ENCODE data around the gene NIPBL. TPM values are rescaled to one million over a fixed set of nuclear protein-coding genes. Genes with fewer than 3 reads are reported as not detected.

Gene NIPBL
- polyA plus RNA-seq, 1 of the 3 experiments (the other 2 are of a cell fraction): 5.2 TPM

DNA sequence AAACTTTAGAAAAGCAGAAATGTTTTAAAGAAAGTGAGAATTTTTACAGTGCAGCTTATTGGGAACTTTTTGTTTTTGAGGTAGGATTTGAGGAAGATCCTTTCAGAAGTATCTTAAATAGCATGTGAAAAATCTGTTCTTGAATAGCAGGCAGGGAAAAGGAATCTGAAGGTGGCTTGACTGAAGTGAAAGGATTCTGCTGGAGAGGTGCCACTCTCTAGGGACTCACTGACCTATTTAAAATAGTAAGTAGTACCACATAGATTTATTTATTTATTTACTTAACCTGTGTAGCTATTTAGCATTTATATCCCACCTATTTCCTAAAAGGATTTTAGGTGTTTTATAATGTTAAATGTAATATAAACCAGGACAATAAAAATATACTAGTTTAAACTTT is 69.1 kb downstream of the NIPBL start:
- Histone ChIP-seq H3K9me3 (no peaks in the 10 kb centered on the region), H3K4me3 (ENCODE audit: low read depth in 2 of 2, low read length in 1 of 2) (no peak overlapping the region), H3K4me2 (no peak overlapping the region), H2AFZ (ENCODE audit: low read depth) (no peak overlapping the region), H3K79me2 (ENCODE audit: insufficient read depth) (peaks cover 94% of the 10 kb centered on the region), H3K9me2 (no peaks in the 10 kb centered on the region), H3K27me3 (ENCODE audit: insufficient read depth) (no peaks in the 10 kb centered on the region), H3K9ac (no peak overlapping the region), H3F3A (replicated peaks; ENCODE audit: insufficient read depth) (peaks cover 31% of the 10 kb centered on the region), H3K27ac (ENCODE audit: low read depth in 2 of 2, low read length in 1 of 2) (no peak overlapping the region), H3K36me3 (replicated peaks in 1 of 2; ENCODE audit: control insufficient read depth in 1 of 2, insufficient read depth in 2 of 2, low read length in 1 of 2) (peaks cover 0 to 13% of the 10 kb centered on the region in 2 experiments), H4K20me1 (ENCODE audit: insufficient read depth) (peaks cover 61% of the 10 kb centered on the region), H3K4me1 (ENCODE audit: control insufficient read depth in 1 of 2, insufficient read depth in 2 of 2, low read depth in 1 of 2, low read length in 1 of 2) (peaks cover 5 to 38% of the 10 kb centered on the region in 2 experiments; a peak in 2 of 4 replicates)
- POLR2A ChIA-PET: no interaction called here
- CTCF ChIA-PET: interaction anchor here (1.4 to 1.9 kb wide), 7 partner anchors 9 to 201 kb away, joined by 3 to 16 read pairs (median 5); partner anchors contain the start of gene NIPBL
- DNase-seq: no peak
- no peak for TF ChIP-seq RAD21 (IDR thresholded peaks at IDR 0.05; ENCODE audit: low read length)
- TF ChIP-seq, protein P1, sequence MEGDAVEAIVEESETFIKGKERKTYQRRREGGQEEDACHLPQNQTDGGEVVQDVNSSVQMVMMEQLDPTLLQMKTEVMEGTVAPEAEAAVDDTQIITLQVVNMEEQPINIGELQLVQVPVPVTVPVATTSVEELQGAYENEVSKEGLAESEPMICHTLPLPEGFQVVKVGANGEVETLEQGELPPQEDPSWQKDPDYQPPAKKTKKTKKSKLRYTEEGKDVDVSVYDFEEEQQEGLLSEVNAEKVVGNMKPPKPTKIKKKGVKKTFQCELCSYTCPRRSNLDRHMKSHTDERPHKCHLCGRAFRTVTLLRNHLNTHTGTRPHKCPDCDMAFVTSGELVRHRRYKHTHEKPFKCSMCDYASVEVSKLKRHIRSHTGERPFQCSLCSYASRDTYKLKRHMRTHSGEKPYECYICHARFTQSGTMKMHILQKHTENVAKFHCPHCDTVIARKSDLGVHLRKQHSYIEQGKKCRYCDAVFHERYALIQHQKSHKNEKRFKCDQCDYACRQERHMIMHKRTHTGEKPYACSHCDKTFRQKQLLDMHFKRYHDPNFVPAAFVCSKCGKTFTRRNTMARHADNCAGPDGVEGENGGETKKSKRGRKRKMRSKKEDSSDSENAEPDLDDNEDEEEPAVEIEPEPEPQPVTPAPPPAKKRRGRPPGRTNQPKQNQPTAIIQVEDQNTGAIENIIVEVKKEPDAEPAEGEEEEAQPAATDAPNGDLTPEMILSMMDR (IDR thresholded peaks at IDR 0.05): no peak
- no peak for TF ChIP-seq GATA2 (CRISPR knock-in tag; IDR thresholded peaks at IDR 0.05)
- no peak for TF ChIP-seq NFIC (IDR thresholded peaks at IDR 0.05; ENCODE audit: borderline replicate concordance)
- TF ChIP-seq FOSL2 (IDR thresholded peaks at IDR 0.05; ENCODE audit: borderline replicate concordance, low read depth): no peak
- TF ChIP-seq, protein P2, sequence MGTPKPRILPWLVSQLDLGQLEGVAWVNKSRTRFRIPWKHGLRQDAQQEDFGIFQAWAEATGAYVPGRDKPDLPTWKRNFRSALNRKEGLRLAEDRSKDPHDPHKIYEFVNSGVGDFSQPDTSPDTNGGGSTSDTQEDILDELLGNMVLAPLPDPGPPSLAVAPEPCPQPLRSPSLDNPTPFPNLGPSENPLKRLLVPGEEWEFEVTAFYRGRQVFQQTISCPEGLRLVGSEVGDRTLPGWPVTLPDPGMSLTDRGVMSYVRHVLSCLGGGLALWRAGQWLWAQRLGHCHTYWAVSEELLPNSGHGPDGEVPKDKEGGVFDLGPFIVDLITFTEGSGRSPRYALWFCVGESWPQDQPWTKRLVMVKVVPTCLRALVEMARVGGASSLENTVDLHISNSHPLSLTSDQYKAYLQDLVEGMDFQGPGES (IDR thresholded peaks at IDR 0.05; ENCODE audit: low read depth, low read length): no peak
- TF ChIP-seq NRF1 (IDR thresholded peaks at IDR 0.05; ENCODE audit: low read depth, low read length): no peak
- TF ChIP-seq EZH2phosphoT487 (IDR thresholded peaks at IDR 0.05; ENCODE audit: borderline replicate concordance, low read depth): no peak
- TF ChIP-seq TEAD4 (IDR thresholded peaks at IDR 0.05; ENCODE audit: borderline replicate concordance, insufficient read depth): no peak
- no peak for TF ChIP-seq ZBTB33 (IDR thresholded peaks at IDR 0.05; ENCODE audit: borderline replicate concordance, low read depth)
- no peak for TF ChIP-seq MEF2A (IDR thresholded peaks at IDR 0.05; ENCODE audit: borderline replicate concordance, low read depth)
- TF ChIP-seq ELF1 (IDR thresholded peaks at IDR 0.05): no peak
- TF ChIP-seq SIN3A (IDR thresholded peaks at IDR 0.05; ENCODE audit: borderline replicate concordance, low read depth, low read length): no peak
- TF ChIP-seq, protein P3, sequence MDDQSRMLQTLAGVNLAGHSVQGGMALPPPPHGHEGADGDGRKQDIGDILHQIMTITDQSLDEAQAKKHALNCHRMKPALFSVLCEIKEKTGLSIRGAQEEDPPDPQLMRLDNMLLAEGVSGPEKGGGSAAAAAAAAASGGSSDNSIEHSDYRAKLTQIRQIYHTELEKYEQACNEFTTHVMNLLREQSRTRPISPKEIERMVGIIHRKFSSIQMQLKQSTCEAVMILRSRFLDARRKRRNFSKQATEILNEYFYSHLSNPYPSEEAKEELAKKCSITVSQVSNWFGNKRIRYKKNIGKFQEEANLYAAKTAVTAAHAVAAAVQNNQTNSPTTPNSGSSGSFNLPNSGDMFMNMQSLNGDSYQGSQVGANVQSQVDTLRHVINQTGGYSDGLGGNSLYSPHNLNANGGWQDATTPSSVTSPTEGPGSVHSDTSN (IDR thresholded peaks at IDR 0.05): no peak
- TF ChIP-seq FOXM1 (IDR thresholded peaks at IDR 0.05; ENCODE audit: low read depth): no peak
- TF ChIP-seq, protein P4, sequence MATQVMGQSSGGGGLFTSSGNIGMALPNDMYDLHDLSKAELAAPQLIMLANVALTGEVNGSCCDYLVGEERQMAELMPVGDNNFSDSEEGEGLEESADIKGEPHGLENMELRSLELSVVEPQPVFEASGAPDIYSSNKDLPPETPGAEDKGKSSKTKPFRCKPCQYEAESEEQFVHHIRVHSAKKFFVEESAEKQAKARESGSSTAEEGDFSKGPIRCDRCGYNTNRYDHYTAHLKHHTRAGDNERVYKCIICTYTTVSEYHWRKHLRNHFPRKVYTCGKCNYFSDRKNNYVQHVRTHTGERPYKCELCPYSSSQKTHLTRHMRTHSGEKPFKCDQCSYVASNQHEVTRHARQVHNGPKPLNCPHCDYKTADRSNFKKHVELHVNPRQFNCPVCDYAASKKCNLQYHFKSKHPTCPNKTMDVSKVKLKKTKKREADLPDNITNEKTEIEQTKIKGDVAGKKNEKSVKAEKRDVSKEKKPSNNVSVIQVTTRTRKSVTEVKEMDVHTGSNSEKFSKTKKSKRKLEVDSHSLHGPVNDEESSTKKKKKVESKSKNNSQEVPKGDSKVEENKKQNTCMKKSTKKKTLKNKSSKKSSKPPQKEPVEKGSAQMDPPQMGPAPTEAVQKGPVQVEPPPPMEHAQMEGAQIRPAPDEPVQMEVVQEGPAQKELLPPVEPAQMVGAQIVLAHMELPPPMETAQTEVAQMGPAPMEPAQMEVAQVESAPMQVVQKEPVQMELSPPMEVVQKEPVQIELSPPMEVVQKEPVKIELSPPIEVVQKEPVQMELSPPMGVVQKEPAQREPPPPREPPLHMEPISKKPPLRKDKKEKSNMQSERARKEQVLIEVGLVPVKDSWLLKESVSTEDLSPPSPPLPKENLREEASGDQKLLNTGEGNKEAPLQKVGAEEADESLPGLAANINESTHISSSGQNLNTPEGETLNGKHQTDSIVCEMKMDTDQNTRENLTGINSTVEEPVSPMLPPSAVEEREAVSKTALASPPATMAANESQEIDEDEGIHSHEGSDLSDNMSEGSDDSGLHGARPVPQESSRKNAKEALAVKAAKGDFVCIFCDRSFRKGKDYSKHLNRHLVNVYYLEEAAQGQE (IDR thresholded peaks at IDR 0.05; ENCODE audit: low read depth, low read length): no peak
- TF ChIP-seq GABPA (IDR thresholded peaks at IDR 0.05; ENCODE audit: low read depth): no peak
- no peak for TF ChIP-seq TAF1 (IDR thresholded peaks at IDR 0.05; ENCODE audit: borderline replicate concordance, low read depth, low read length)
- no peak for TF ChIP-seq JUND (IDR thresholded peaks at IDR 0.05)

Measured in SK-N-SH (cell line).